HG03280 (cell line): ENCODE measurements around the gene KIF1A.
"Not testable (repeated sequence)": the region's sequence is repeated elsewhere in the genome, so short reads cannot be mapped to it uniquely, and the experiment has no call there.

ENCODE experiments used
- ATAC-seq: cut with Tn5 transposase; IDR thresholded peaks from one replicate; pipeline ENCODE4 v1.9.1; 2021; ENCODE audit warnings: mild to moderate bottlenecking, moderate library complexity; ENCODE audit not compliant: unreplicated experiment

The KIF1A gene

GRCh38 chr2:240848900-240849680, 29.1 kb upstream of the KIF1A start:
- no peak for ATAC-seq

GRCh38 chr2:240847817-240848216, 27.8 kb upstream of the KIF1A start:
- no peak for ATAC-seq

- no peak for ATAC-seq
Observed at GRCh38 chr2:240846873-240847595, 27.0 kb upstream of the KIF1A start.

GRCh38 chr2:240846309-240846708, 26.3 kb upstream of the KIF1A start:
- ATAC-seq, result not testable (repeated sequence)

- no peak for ATAC-seq
Observed at GRCh38 chr2:240840435-240841060, 20.5 kb upstream of the KIF1A start.

GRCh38 chr2:240839152-240840143, 19.4 kb upstream of the KIF1A start:
- no peak for ATAC-seq

- ATAC-seq, result no peak
Observed at GRCh38 chr2:240837621-240838020, 17.6 kb upstream of the KIF1A start.

- ATAC-seq, result no peak
Observed at GRCh38 chr2:240836781-240837467, 16.9 kb upstream of the KIF1A start.

- ATAC-seq, result no peak
Observed at GRCh38 chr2:240835528-240835927, 15.5 kb upstream of the KIF1A start.

GRCh38 chr2:240834377-240834975, 14.5 kb upstream of the KIF1A start:
- no peak for ATAC-seq

GRCh38 chr2:240833724-240834285, 13.8 kb upstream of the KIF1A start:
- ATAC-seq, result no peak

- ATAC-seq, result no peak
Observed at GRCh38 chr2:240832921-240833494, 13.0 kb upstream of the KIF1A start.

- peak; percentile 85 for ATAC-seq
Observed at GRCh38 chr2:240832205-240832727, 12.2 kb upstream of the KIF1A start.

GRCh38 chr2:240831594-240832204, 11.7 kb upstream of the KIF1A start:
- no peak for ATAC-seq

GRCh38 chr2:240825476-240825875, 5.5 kb upstream of the KIF1A start:
- ATAC-seq, result no peak

- no peak for ATAC-seq
Observed at GRCh38 chr2:240823449-240824336, 3.7 kb upstream of the KIF1A start.

- no peak for ATAC-seq
Observed at GRCh38 chr2:240822280-240822847, 2.3 kb upstream of the KIF1A start.
